H1 (cell line): ENCODE measurements around the gene UCMA. TPM values are rescaled to one million over a fixed set of nuclear protein-coding genes. Genes with fewer than 3 reads are reported as not detected.

Experiments
- CTCF ChIA-PET: fragments of 300-600 bp; sonication (Branson Sonifier 250); formaldehyde crosslinking; loops from one replicate; lab custom pipeline; 2021; ENCODE audit not compliant: partially characterized antibody; lab: Charles Lee
- POLR2A ChIA-PET: fragments of 300-600 bp; sonication (Branson Sonifier 250); formaldehyde crosslinking; loops from one replicate; lab custom pipeline; 2021; ENCODE audit warnings: inconsistent platforms; ENCODE audit not compliant: partially characterized antibody; lab: Charles Lee
- DNase-seq, 2 experiments: peaks; one replicate each; pipeline versions ENCODE4 v3.0.0 to v3.0.0-alpha.2; 2010 to 2022; ENCODE audit warnings: low spot score in 2 of 2, low read depth in 1 of 2, mixed read lengths in 1 of 2
- FAIRE-seq: peaks from 2 replicates; lab custom pipeline; 2011; peaks lifted over from hg19 to GRCh38; lab: Jason Lieb, UNC
- H2AFZ ChIP-seq: 2 replicates; pipeline ENCODE4 v1.8.1; 2012; ENCODE audit warnings: low read length, inconsistent platforms
- H2AK5ac ChIP-seq: 2 replicates; pipeline ENCODE4 v1.6.1; 2013; ENCODE audit warnings: low read depth, low read length
- H2BK120ac ChIP-seq: replicated peaks from 2 replicates; pipeline ENCODE3; 2013; ENCODE audit warnings: low read depth, low read length, inconsistent platforms
- H2BK12ac ChIP-seq: 2 replicates; pipeline ENCODE4 v1.6.1; 2013; ENCODE audit warnings: low read depth, low read length
- H2BK15ac ChIP-seq: 2 replicates; pipeline ENCODE4 v1.6.1; 2013; ENCODE audit warnings: low read length
- H2BK20ac ChIP-seq: 2 replicates; pipeline ENCODE4 v1.6.1; 2013; ENCODE audit warnings: low read length
- H2BK5ac ChIP-seq: 2 replicates; pipeline ENCODE4 v1.6.1; 2013; ENCODE audit warnings: low read depth, low read length
- H3K14ac ChIP-seq: 2 replicates; pipeline ENCODE4 v1.6.1; 2013; ENCODE audit warnings: inconsistent platforms; ENCODE audit not compliant: insufficient read length
- H3K18ac ChIP-seq: 2 replicates; pipeline ENCODE4 v1.6.1; 2013; ENCODE audit warnings: low read length; ENCODE audit errors: extremely low read depth
- H3K23ac ChIP-seq: 2 replicates; pipeline ENCODE4 v1.6.1; 2013; ENCODE audit warnings: inconsistent platforms; ENCODE audit not compliant: insufficient read length
- H3K23me2 ChIP-seq: 2 replicates; pipeline ENCODE4 v1.6.1; 2013; ENCODE audit warnings: low read depth, low read length
- H3K27ac ChIP-seq: 2 replicates; pipeline ENCODE4 v1.6.1; 2011; ENCODE audit warnings: low read depth, low read length, inconsistent platforms
- H3K27me3 ChIP-seq, 4 experiments: replicated peaks in 1 of 4; 1 replicate in 1 of 4; 2 replicates in 3 of 4; pipeline versions ENCODE4 v1.6.1 to v1.8.1; 2011 to 2013; ENCODE audit warnings: low read length in 3 of 4, mild to moderate bottlenecking in 3 of 4, inconsistent platforms in 2 of 4, mixed read lengths in 2 of 4, moderate library complexity in 1 of 4; ENCODE audit not compliant: control insufficient read depth in 3 of 4, insufficient read depth in 3 of 4; ENCODE audit errors: extremely low read depth in 1 of 4
- H3K36me3 ChIP-seq, 4 experiments: 2 replicates each; pipeline versions ENCODE4 v1.6.1 to v1.8.1; 2011 to 2013; ENCODE audit warnings: mild to moderate bottlenecking in 4 of 4, low read length in 3 of 4, moderate library complexity in 2 of 4, control low read depth in 1 of 4, inconsistent platforms in 1 of 4; ENCODE audit not compliant: insufficient read depth in 4 of 4, control insufficient read depth in 2 of 4
- H3K4ac ChIP-seq: replicated peaks from 2 replicates; pipeline ENCODE3; 2013; ENCODE audit warnings: low read length, low read depth, mixed read lengths, inconsistent platforms; ENCODE audit not compliant: insufficient read length
- H3K4me1 ChIP-seq, 4 experiments: replicated peaks in 1 of 4; 1 replicate in 1 of 4; 2 replicates in 3 of 4; pipeline versions ENCODE4 v1.6.1 to v1.8.1; 2011 to 2013; ENCODE audit warnings: low read length in 3 of 4, inconsistent platforms in 2 of 4, mixed read lengths in 1 of 4; ENCODE audit not compliant: insufficient read depth in 4 of 4, control insufficient read depth in 3 of 4
- H3K4me2 ChIP-seq, 2 experiments: 2 replicates each; pipeline versions ENCODE4 v1.6.1 to v1.8.1; 2011 to 2013; ENCODE audit warnings: low read depth in 2 of 2, low read length in 2 of 2, control low read depth in 1 of 2, inconsistent platforms in 1 of 2, mild to moderate bottlenecking in 1 of 2; ENCODE audit not compliant: insufficient read depth in 1 of 2
- H3K4me3 ChIP-seq, 4 experiments: fragments of 200-600, 300-600 bp in 1 of 4; sonication (generic), shearing (Covaris generic), sonication (Bioruptor Twin) in 1 of 4; 2 replicates each; pipeline versions ENCODE4 v1.5.1 to v1.8.1; 2011 to 2016; ENCODE audit warnings: low read length in 4 of 4, low read depth in 3 of 4, control low read depth in 2 of 4, inconsistent platforms in 2 of 4, mild to moderate bottlenecking in 2 of 4, mixed read lengths in 1 of 4, moderate library complexity in 1 of 4; ENCODE audit not compliant: insufficient read depth in 2 of 4; ENCODE audit errors: extremely low read depth in 1 of 4
- H3K56ac ChIP-seq: replicated peaks from 2 replicates; pipeline ENCODE3; 2013; ENCODE audit warnings: low read depth, mild to moderate bottlenecking, mixed read lengths, low read length, inconsistent platforms; ENCODE audit not compliant: insufficient read length
- H3K79me1 ChIP-seq: 2 replicates; pipeline ENCODE4 v1.6.1; 2013; ENCODE audit warnings: low read depth, low read length, control low read depth
- H3K79me2 ChIP-seq, 2 experiments: 2 replicates each; pipeline versions ENCODE4 v1.6.1 to v1.8.1; 2012 to 2013; ENCODE audit warnings: low read length in 2 of 2, mild to moderate bottlenecking in 2 of 2, inconsistent platforms in 1 of 2; ENCODE audit not compliant: insufficient read depth in 2 of 2, control insufficient read depth in 1 of 2
- H3K9ac ChIP-seq, 4 experiments: replicated peaks in 1 of 4; 1 replicate in 1 of 4; 2 replicates in 3 of 4; pipeline versions ENCODE4 v1.6.1 to v1.8.1; 2011 to 2013; ENCODE audit warnings: low read depth in 3 of 4, low read length in 3 of 4, control low read depth in 2 of 4, mild to moderate bottlenecking in 2 of 4, moderate library complexity in 2 of 4, inconsistent platforms in 1 of 4; ENCODE audit errors: extremely low read depth in 1 of 4
- H3K9me3 ChIP-seq, 2 experiments: 2 replicates each; pipeline versions ENCODE4 v1.6.1 to v1.8.1; 2012 to 2013; ENCODE audit warnings: mild to moderate bottlenecking in 2 of 2, moderate library complexity in 2 of 2, control low read depth in 1 of 2, inconsistent platforms in 1 of 2, low read depth in 1 of 2, low read length in 1 of 2, mixed read lengths in 1 of 2; ENCODE audit not compliant: insufficient read depth in 2 of 2
- H4K20me1 ChIP-seq, 2 experiments: replicated peaks in 1 of 2; 2 replicates each; pipeline versions ENCODE3 to v1.8.1; 2011 to 2013; ENCODE audit warnings: inconsistent platforms in 2 of 2, low read length in 2 of 2, mild to moderate bottlenecking in 1 of 2; ENCODE audit not compliant: insufficient read depth in 2 of 2, control insufficient read depth in 1 of 2
- H4K5ac ChIP-seq: 2 replicates; pipeline ENCODE4 v1.6.1; 2013; ENCODE audit warnings: low read length, low read depth, mixed read lengths, inconsistent platforms; ENCODE audit not compliant: insufficient read length
- H4K8ac ChIP-seq: 2 replicates; pipeline ENCODE4 v1.8.0; 2013; ENCODE audit warnings: mild to moderate bottlenecking, moderate library complexity, low read length, inconsistent platforms; ENCODE audit not compliant: insufficient read depth; ENCODE audit errors: extremely low read depth
- H4K91ac ChIP-seq: replicated peaks from 2 replicates; pipeline ENCODE3; 2013; ENCODE audit warnings: low read length, mixed read lengths, inconsistent platforms; ENCODE audit not compliant: insufficient read length
- CHD2 ChIP-seq: IDR thresholded peaks from 2 replicates; pipeline ENCODE4 v1.6.1; 2012; ENCODE audit warnings: low read length, improper control_type of control experiment
- KDM1A ChIP-seq: fragments of 200-600, 300-600 bp; sonication (generic); IDR thresholded peaks from 2 replicates; pipeline ENCODE4 v1.7.1; 2016; ENCODE audit warnings: mild to moderate bottlenecking, low read length, borderline replicate concordance
- SAP30 ChIP-seq: fragments of 300-600 bp; sonication (generic); IDR thresholded peaks from 2 replicates; pipeline ENCODE4 v1.7.1; 2012; ENCODE audit warnings: low read length, moderate library complexity, mild to moderate bottlenecking, inconsistent platforms; ENCODE audit not compliant: insufficient read depth, insufficient replicate concordance
- SP1 ChIP-seq: IDR thresholded peaks from 2 replicates; pipeline ENCODE4 v1.6.1; 2011; ENCODE audit warnings: low read depth, low read length
- SP2 ChIP-seq: IDR thresholded peaks from 2 replicates; pipeline ENCODE4 v1.6.1; 2012; ENCODE audit warnings: mild to moderate bottlenecking, low read length, inconsistent platforms
- TAF7 ChIP-seq: optimal IDR thresholded peaks from 2 replicates; pipeline ENCODE3; 2011; ENCODE audit warnings: low read depth, mild to moderate bottlenecking, inconsistent platforms, low read length, moderate library complexity, borderline replicate concordance
- WGBS, 2 experiments: shearing (Covaris generic) in 1 of 2; methylation state at CpG; one replicate each; pipeline versions ENCODE4 v1.1.6 to v1.1.7; 2013 to 2015; ENCODE audit warnings: low lambda C conversion rate in 2 of 2, mixed read lengths in 2 of 2, inconsistent platforms in 1 of 2, low coverage in 1 of 2, missing lambda C conversion rate in 1 of 2; ENCODE audit not compliant: insufficient replicate concordance in 2 of 2, insufficient coverage in 1 of 2, insufficient read length in 1 of 2; ENCODE audit errors: extremely low coverage in 1 of 2, missing lambda C conversion rate in 1 of 2; 5-methylcytosine and 5-hydroxymethylcytosine counted together
- polyA plus RNA-seq, 7 experiments: library from polyadenylated mRNA; depleted of rRNA in 3 of 7; stranded (reverse) in 5 of 7; unstranded in 2 of 7; fragments of >200 nt in 5 of 7; fragments of 200-250 nt in 2 of 7; gene quantifications; 1 replicate in 5 of 7; 2 replicates in 1 of 7; 4 replicates in 1 of 7; pipeline versions ENCODE4 v1.2.1 to v1.2.3, GENCODE V29; 2011 to 2013; ENCODE audit warnings: missing spikeins in 2 of 7, mixed read lengths in 2 of 7
- total RNA-seq: library from RNA; stranded (reverse); fragmentation: NEBNext Ultra II Directional; extraction: Animal tissue kit (Norgen Biotek cat#: 25700); gene quantifications from 2 replicates; pipeline ENCODE4 v1.2.1, GENCODE V29; 2021

UCMA gene
- total and polyA plus RNA-seq, 2 of the 8 experiments (the other 6 are each of a cell fraction or from before 2014, with no cell fraction given) = 1.2 to 4.6 TPM

- Histone ChIP-seq H3K56ac (no peak overlapping the region), H3K79me2 (no peaks in the 10 kb centered on the region), H3K27ac (no peak overlapping the region), H4K91ac (no peak overlapping the region), H3K4me1 (no peaks in the 10 kb centered on the region), H3K9me3 (no peaks in the 10 kb centered on the region), H2BK120ac (no peak overlapping the region), H2AFZ (no peak overlapping the region), H3K27me3 (no peaks in the 10 kb centered on the region), H3K4me2 (no peak overlapping the region), H4K8ac (0 out of 2 replicates have a peak overlapping the region, but pooled peaks have one; percentile 23), H3K23ac (no peak overlapping the region), H2BK15ac (no peak overlapping the region), H4K5ac (no peak overlapping the region), H3K4me3 (no peak overlapping the region), H3K9ac (no peak overlapping the region), H2BK20ac (no peak overlapping the region), H3K23me2 (no peaks in the 10 kb centered on the region), H3K79me1 (no peaks in the 10 kb centered on the region; the same call in 1 of the 2 replicates), H3K14ac (no peak overlapping the region), H3K36me3 (peaks cover 46 to 91% (median 75%) of the 10 kb centered on the region in 4 experiments), H2BK12ac (no peak overlapping the region), H3K18ac (no peak overlapping the region), H4K20me1 (peaks cover 0 to 5% of the 10 kb centered on the region in 2 experiments), H2AK5ac (no peak overlapping the region), H2BK5ac (no peak overlapping the region), H3K4ac (no peak overlapping the region)
- FAIRE-seq (no peak), DNase-seq (no peak)
- WGBS, 2 experiments = 91% methylated on average over 10 of the region's 10 CpGs; no CpG with 5 or more reads in 1 of the 2 experiments
- ChIA-PET CTCF (interaction anchor here (0.6 kb wide), 2 partner anchors 32 to 408 kb away, joined by 3 to 4 read pairs; no protein-coding TSS in a partner anchor), POLR2A (interaction anchor here (0.7 to 1.4 kb wide), 2 partner anchors 11 to 144 kb away, joined by 3 to 4 read pairs; no protein-coding TSS in a partner anchor)
- no peak for TF ChIP-seq KDM1A
- no peak for TF ChIP-seq SAP30
- TF ChIP-seq CHD2 = no peak
- no peak for TF ChIP-seq TAF7
- no peak for TF ChIP-seq SP2
- TF ChIP-seq SP1 = no peak
Observed at GRCh38 chr10:13188593-13188992, 45.6 kb downstream of the UCMA start.
